Osteocyte (in vitro differentiated cells): ENCODE measurements around the gene C2CD2. TPM values are rescaled to one million over a fixed set of nuclear protein-coding genes. Genes with fewer than 3 reads are reported as not detected.

ENCODE experiments used
- DNase-seq: peaks from one replicate; pipeline ENCODE4 v3.0.0; 2021; ENCODE audit warnings: mixed read lengths; ENCODE audit not compliant: unreplicated experiment; ENCODE audit errors: extremely low spot score
- H3K27ac Mint-ChIP-seq: one replicate; pipeline ENCODE4 v1.8.0; 2021; ENCODE audit warnings: mild to moderate bottlenecking, mixed read lengths; ENCODE audit not compliant: unreplicated experiment
- H3K27me3 Mint-ChIP-seq: one replicate; pipeline ENCODE4 v1.8.0; 2021; ENCODE audit warnings: mixed read lengths; ENCODE audit not compliant: unreplicated experiment
- H3K36me3 Mint-ChIP-seq: one replicate; pipeline ENCODE4 v1.8.0; 2021; ENCODE audit warnings: mixed read lengths; ENCODE audit not compliant: unreplicated experiment
- H3K4me1 Mint-ChIP-seq: one replicate; pipeline ENCODE4 v1.8.0; 2021; ENCODE audit warnings: mixed read lengths; ENCODE audit not compliant: unreplicated experiment
- H3K4me3 Mint-ChIP-seq: one replicate; pipeline ENCODE4 v1.8.0; 2021; ENCODE audit warnings: mild to moderate bottlenecking, moderate library complexity, mixed read lengths; ENCODE audit not compliant: unreplicated experiment
- H3K9me3 Mint-ChIP-seq: one replicate; pipeline ENCODE4 v1.8.0; 2021; ENCODE audit warnings: mixed read lengths; ENCODE audit not compliant: unreplicated experiment
- total RNA-seq: library from RNA; stranded (reverse); gene quantifications from 2 replicates; pipeline ENCODE4 v1.2.1, GENCODE V29; 2021
- TF ChIP-seq, protein P1 (sequence below): fragments of 200-600 bp; sonication (generic); IDR thresholded peaks from 2 replicates; pipeline ENCODE4 v1.5.0; 2021; ENCODE audit warnings: antibody characterized with exemption, mild to moderate bottlenecking, moderate library complexity

C2CD2 gene
- total RNA-seq, 1 donor from 2014 or later: 19.4 TPM

DNA sequence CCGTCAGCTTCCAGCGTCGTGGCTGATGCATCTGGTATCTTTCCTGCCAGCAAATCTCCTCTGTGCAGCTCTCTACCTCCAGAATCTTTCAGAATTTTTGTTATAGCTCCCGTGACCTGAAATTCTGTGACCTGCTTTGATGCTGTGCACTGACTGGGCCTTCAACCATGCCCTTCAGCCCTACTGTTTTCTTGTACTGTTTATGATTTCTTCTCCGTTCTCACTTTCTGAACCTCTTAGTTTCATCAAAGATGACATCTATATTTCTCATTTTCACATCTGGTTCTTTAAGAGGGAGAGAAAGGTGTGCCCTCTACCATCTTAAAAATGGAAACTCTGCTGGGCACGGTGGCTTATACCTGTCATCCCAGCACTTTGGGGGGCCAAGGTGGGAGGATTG is 80.4 kb downstream of the C2CD2 start:
- no peaks in the 10 kb centered on the region for H3K9me3 Mint-ChIP-seq

DNA sequence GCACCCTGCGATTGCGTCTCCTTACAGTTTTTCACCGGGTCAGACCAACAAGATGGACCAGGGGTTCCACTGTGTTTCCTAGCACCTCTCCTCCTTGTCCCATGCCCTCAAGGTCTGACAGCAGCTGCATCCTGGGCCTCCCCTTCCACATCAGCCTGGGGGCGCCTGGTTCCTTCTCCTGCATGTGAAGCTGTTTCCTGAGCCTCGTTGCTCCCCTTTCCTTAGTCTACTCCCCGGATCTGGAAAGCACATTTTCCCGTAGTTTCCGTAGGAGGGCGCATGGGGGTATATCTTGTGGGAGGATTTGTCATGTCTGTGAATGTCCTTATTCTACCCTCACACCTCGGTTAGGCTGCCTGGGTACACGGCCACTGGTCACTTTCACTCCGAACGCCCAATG is 80.8 kb downstream of the C2CD2 start:
- DNase-seq: no peak
- Mint-ChIP-seq H3K4me1 (peaks cover 31% of the 10 kb centered on the region), H3K27ac (no peak overlapping the region), H3K36me3 (no peaks in the 10 kb centered on the region), H3K4me3 (no peak overlapping the region), H3K27me3 (no peaks in the 10 kb centered on the region), H3K9me3 (no peaks in the 10 kb centered on the region)
- TF ChIP-seq, protein P1, sequence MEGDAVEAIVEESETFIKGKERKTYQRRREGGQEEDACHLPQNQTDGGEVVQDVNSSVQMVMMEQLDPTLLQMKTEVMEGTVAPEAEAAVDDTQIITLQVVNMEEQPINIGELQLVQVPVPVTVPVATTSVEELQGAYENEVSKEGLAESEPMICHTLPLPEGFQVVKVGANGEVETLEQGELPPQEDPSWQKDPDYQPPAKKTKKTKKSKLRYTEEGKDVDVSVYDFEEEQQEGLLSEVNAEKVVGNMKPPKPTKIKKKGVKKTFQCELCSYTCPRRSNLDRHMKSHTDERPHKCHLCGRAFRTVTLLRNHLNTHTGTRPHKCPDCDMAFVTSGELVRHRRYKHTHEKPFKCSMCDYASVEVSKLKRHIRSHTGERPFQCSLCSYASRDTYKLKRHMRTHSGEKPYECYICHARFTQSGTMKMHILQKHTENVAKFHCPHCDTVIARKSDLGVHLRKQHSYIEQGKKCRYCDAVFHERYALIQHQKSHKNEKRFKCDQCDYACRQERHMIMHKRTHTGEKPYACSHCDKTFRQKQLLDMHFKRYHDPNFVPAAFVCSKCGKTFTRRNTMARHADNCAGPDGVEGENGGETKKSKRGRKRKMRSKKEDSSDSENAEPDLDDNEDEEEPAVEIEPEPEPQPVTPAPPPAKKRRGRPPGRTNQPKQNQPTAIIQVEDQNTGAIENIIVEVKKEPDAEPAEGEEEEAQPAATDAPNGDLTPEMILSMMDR: no peak

More for the DNA sequence above, 80.4 kb downstream of the C2CD2 start:
- H3K27ac Mint-ChIP-seq: no peak overlapping the region
- TF ChIP-seq, protein P1: no peak
- no peak for DNase-seq
- H3K36me3 Mint-ChIP-seq: no peaks in the 10 kb centered on the region
- H3K27me3 Mint-ChIP-seq: no peaks in the 10 kb centered on the region
- peaks cover 28% of the 10 kb centered on the region for H3K4me1 Mint-ChIP-seq
- no peak overlapping the region for H3K4me3 Mint-ChIP-seq

DNA sequence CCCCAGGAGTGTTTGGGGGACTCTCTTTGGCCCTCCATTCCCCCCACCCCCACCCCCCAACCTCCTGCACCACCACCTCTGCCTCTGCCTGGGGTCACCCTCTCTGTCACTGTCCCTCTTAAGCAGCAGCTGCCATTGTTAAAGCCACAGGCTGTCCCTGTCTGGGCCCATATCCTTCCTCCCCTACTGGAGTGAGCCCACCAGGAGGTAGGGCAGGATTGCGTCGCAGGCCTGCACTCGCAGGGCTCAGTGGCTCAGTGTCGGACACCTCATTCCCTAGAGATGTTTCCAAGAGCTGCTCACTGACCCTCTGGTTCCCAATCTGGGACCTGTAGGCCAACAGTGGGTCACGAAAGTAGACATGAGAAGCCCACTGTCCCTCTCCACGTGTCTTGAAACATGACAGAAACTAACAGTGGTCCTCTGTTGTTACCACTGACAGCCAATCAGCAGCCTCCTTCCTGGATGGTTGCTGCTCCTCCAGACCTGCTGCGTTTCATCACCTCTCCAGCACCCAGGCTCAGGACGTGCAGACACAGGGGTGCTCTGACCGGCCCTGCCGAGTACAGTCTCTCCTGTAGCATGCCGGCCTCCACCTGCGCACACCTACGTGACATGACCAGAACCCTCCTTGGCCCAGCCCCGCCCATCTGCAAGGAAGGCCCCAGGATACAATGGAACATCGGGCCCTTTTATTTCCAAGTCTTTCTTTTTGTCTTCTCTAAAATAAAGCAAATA is 82.4 kb downstream of the C2CD2 start:
- TF ChIP-seq, protein P1: no peak
- Mint-ChIP-seq H3K27me3 (no peaks in the 10 kb centered on the region), H3K36me3 (no peaks in the 10 kb centered on the region), H3K27ac (no peak overlapping the region), H3K4me3 (no peak overlapping the region), H3K4me1 (peaks cover 18% of the 10 kb centered on the region), H3K9me3 (no peaks in the 10 kb centered on the region)
- DNase-seq: no peak

DNA sequence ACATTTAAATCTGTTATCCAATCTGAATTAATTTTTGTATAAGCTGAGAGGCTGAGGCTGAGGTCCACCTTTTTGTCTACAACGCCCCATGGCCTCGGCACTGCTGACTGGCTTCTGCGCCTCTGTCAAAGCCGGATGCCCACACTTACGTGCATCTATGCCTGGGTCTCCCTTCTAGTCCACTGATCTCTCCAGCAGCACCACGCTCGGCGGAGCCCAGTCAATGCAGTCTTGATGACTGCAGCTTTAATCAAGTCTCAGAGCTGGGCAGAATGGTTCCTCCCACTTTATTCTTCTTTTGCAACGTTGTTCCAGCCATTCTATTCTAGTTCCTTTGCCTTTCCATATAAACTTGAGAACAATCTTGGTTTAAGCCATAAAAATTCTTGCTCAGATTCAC is 84.0 kb downstream of the C2CD2 start:
- Mint-ChIP-seq H3K4me1 (peaks cover 16% of the 10 kb centered on the region), H3K27me3 (no peaks in the 10 kb centered on the region), H3K36me3 (no peaks in the 10 kb centered on the region), H3K27ac (no peak overlapping the region), H3K4me3 (no peak overlapping the region), H3K9me3 (no peaks in the 10 kb centered on the region)
- DNase-seq: no peak
- TF ChIP-seq, protein P1: no peak

DNA sequence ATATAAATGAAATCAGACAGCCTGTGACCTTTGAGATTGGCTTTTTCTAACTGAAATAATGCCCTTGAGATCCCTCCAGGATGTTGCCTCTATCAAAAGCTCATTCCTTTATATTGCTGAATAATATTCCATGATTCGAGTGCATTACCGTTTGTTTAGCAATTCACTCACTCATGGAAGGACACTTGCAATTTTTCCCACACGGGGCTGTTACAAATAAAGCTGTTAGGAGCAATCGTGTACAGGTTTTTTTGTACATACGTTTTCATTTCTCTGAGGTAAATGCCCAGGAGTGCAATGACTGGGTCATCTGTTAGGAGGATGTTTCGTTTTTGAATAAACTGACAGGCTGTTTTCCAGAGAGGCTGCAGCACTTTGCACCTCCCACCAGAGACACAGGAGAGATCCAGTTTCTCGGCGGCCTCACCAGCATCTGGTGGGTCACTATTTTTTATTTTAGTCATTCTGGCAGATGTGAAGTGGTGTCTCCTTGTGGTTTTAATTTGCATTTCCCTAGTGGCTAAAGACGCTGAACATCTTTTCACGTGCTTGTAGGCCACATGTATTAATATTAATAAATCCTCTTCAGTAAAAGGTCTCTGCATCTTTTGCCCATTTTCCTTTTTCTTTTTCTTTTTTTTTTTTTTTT is 85.6 kb downstream of the C2CD2 start:
- TF ChIP-seq, protein P1: no peak
- Mint-ChIP-seq H3K36me3 (peaks cover 1% of the 10 kb centered on the region), H3K27ac (peak overlapping the region; percentile 29), H3K9me3 (no peaks in the 10 kb centered on the region), H3K4me3 (peak overlapping the region; percentile 12), H3K27me3 (no peaks in the 10 kb centered on the region), H3K4me1 (peaks cover 22% of the 10 kb centered on the region)
- DNase-seq: no peak
